Measurements from ENCODE around the gene TNRC6C. TPM values are rescaled to one million over a fixed set of nuclear protein-coding genes. Genes with fewer than 3 reads are reported as not detected.

TNRC6C gene
- total and polyA plus RNA-seq, 2 of the 13 experiments (the other 11 are each of a cell fraction or from before 2014, with no cell fraction given) = 0.66 to 4.9 TPM

GRCh38 chr17:78123258-78123929, 164.9 kb downstream of the TNRC6C start:
- Histone ChIP-seq H3K36me3 (replicated peaks in 1 of 2; ENCODE audit: control insufficient read depth in 1 of 2, insufficient read depth in 2 of 2, low read length in 2 of 2) (peaks cover 42 to 57% of the 10 kb centered on the region in 2 experiments; a peak in 4 of 5 replicates), H3K27me3 (ENCODE audit: control insufficient read depth in 1 of 2, insufficient read depth in 2 of 2, low read length in 2 of 2) (no peaks in the 10 kb centered on the region), H3K79me2 (ENCODE audit: insufficient read depth, low read length) (peaks cover 19% of the 10 kb centered on the region), H3K4me3 (replicated peaks in 1 of 3; ENCODE audit: insufficient read depth in 1 of 3, low read depth in 2 of 3, low read length in 3 of 3) (no peak overlapping the region), H3K9ac (ENCODE audit: insufficient read depth, low read depth, low read length) (no peak overlapping the region), H2AFZ (ENCODE audit: low read length) (no peak overlapping the region), H3K4me1 (ENCODE audit: insufficient read depth, low read length) (peaks cover 25% of the 10 kb centered on the region), H3K4me2 (ENCODE audit: low read depth, low read length) (no peak overlapping the region), H3K27ac (ENCODE audit: extremely low read length, insufficient read depth, low read length) (no peak overlapping the region), H4K20me1 (ENCODE audit: insufficient read depth, low read length) (peaks cover 11% of the 10 kb centered on the region; the same call in 1 of the 2 replicates), H3K9me3 (ENCODE audit: low read length) (no peaks in the 10 kb centered on the region)
- 97% methylated on average over 5 of the region's 5 CpGs for WGBS (ENCODE audit: low lambda C conversion rate)
- intact Hi-C loops (cut with micrococcal nuclease; ENCODE audit: unreplicated experiment) (no loop called here), in situ Hi-C loops (cut with HindIII; ENCODE audit: extremely low pct_ligation_motif_present, low pct_unique_long_range_greater_than_20kb) (no loop called here)
- ATAC-seq (no peak), DNase-seq (ENCODE audit: low spot score) (no peak), FAIRE-seq (no peak)
- ChIA-PET POLR2A (interaction anchor here (1.0 to 1.1 kb wide), 2 partner anchors 46 to 65 kb away, joined by 3 read pairs; no protein-coding TSS in a partner anchor), CTCF (ENCODE audit: low intra/inter-chr PET ratio, low total read pairs) (no interaction called here)
- BruUV-seq (replicated peaks) = no TSS peak
- TF ChIP-seq MED8 (CRISPR knock-in tag; IDR thresholded peaks at IDR 0.05; ENCODE audit: insufficient replicate concordance) (no peak), TBX3 (IDR thresholded peaks at IDR 0.05; ENCODE audit: borderline replicate concordance) (no peak), ZSCAN5A (CRISPR knock-in tag; IDR thresholded peaks at IDR 0.05; ENCODE audit: borderline replicate concordance) (no peak), CREB1 (IDR thresholded peaks at IDR 0.05) (no peak), CREB1 (CRISPR knock-in tag; IDR thresholded peaks at IDR 0.05) (no peak), CBX1 (IDR thresholded peaks at IDR 0.05; ENCODE audit: low read depth) (no peak), CERS6 (CRISPR knock-in tag; IDR thresholded peaks at IDR 0.05) (no peak), MIER3 (CRISPR knock-in tag; IDR thresholded peaks at IDR 0.05; ENCODE audit: borderline replicate concordance) (no peak), POLR2AphosphoS5 (IDR thresholded peaks at IDR 0.05; ENCODE audit: low read depth, low read length) (0 out of 2 replicates have a peak, but pooled peaks have one; percentile 30), ZNF101 (CRISPR knock-in tag; IDR thresholded peaks at IDR 0.05; ENCODE audit: borderline replicate concordance, low read depth) (no peak)
- TF ChIP-seq, protein P1, sequence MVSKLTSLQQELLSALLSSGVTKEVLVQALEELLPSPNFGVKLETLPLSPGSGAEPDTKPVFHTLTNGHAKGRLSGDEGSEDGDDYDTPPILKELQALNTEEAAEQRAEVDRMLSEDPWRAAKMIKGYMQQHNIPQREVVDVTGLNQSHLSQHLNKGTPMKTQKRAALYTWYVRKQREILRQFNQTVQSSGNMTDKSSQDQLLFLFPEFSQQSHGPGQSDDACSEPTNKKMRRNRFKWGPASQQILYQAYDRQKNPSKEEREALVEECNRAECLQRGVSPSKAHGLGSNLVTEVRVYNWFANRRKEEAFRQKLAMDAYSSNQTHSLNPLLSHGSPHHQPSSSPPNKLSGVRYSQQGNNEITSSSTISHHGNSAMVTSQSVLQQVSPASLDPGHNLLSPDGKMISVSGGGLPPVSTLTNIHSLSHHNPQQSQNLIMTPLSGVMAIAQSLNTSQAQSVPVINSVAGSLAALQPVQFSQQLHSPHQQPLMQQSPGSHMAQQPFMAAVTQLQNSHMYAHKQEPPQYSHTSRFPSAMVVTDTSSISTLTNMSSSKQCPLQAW (CRISPR knock-in tag; IDR thresholded peaks at IDR 0.05) = no peak
- TF ChIP-seq, protein P2, sequence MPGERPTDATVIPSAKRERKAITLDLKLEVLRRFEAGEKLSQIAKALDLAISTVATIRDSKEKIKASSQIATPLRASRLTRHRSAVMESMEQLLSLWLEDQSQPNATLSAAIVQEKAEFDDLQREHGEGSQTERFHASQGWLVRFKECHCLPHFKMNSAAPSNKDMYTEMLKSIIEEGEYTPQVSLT (CRISPR knock-in tag; IDR thresholded peaks at IDR 0.05; ENCODE audit: borderline replicate concordance, low read depth) = no peak
- TF ChIP-seq, protein P3, sequence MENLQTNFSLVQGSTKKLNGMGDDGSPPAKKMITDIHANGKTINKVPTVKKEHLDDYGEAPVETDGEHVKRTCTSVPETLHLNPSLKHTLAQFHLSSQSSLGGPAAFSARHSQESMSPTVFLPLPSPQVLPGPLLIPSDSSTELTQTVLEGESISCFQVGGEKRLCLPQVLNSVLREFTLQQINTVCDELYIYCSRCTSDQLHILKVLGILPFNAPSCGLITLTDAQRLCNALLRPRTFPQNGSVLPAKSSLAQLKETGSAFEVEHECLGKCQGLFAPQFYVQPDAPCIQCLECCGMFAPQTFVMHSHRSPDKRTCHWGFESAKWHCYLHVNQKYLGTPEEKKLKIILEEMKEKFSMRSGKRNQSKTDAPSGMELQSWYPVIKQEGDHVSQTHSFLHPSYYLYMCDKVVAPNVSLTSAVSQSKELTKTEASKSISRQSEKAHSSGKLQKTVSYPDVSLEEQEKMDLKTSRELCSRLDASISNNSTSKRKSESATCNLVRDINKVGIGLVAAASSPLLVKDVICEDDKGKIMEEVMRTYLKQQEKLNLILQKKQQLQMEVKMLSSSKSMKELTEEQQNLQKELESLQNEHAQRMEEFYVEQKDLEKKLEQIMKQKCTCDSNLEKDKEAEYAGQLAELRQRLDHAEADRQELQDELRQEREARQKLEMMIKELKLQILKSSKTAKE (CRISPR knock-in tag; IDR thresholded peaks at IDR 0.05; ENCODE audit: borderline replicate concordance) = 0 out of 2 replicates have a peak, but pooled peaks have one; percentile 14
